CD8-positive, alpha-beta memory T cell (primary cell): Measurements from ENCODE around the gene SORCS3. TPM values are rescaled to one million over a fixed set of nuclear protein-coding genes. Genes with fewer than 3 reads are reported as not detected.

ENCODE experiments used
- CTCF ChIA-PET: fragments of 350-600 bp; sonication (Branson Sonifier 250); formaldehyde crosslinking; loops from one replicate; lab custom pipeline; 2021; ENCODE audit warnings: antibody characterized with exemption; lab: Charles Lee
- POLR2A ChIA-PET: fragments of 350-600 bp; sonication (Branson Sonifier 250); formaldehyde crosslinking; loops from one replicate; lab custom pipeline; 2021; ENCODE audit warnings: antibody characterized with exemption; lab: Charles Lee
- DNase-seq, 5 donors: peaks; one replicate each; pipeline versions ENCODE4 v3.0.0 to v3.0.0-alpha.2; 2020 to 2022; ENCODE audit warnings: mixed read lengths in 1 of 5
- H3K27ac ChIP-seq: one replicate; pipeline ENCODE4 v1.7.0; 2013; ENCODE audit warnings: low read depth, mild to moderate bottlenecking, low read length, moderate library complexity
- H3K27me3 ChIP-seq: 2 replicates; pipeline ENCODE4 v1.7.0; 2013; ENCODE audit warnings: low read length, mild to moderate bottlenecking; ENCODE audit not compliant: insufficient read depth, poor library complexity, severe bottlenecking
- H3K36me3 ChIP-seq: 2 replicates; pipeline ENCODE4 v1.7.0; 2013; ENCODE audit warnings: mild to moderate bottlenecking, low read length, moderate library complexity; ENCODE audit not compliant: insufficient read depth
- H3K4me1 ChIP-seq: 2 replicates; pipeline ENCODE4 v1.7.0; 2013; ENCODE audit warnings: mild to moderate bottlenecking, low read length, moderate library complexity; ENCODE audit not compliant: insufficient read depth
- H3K4me3 ChIP-seq: 2 replicates; pipeline ENCODE4 v1.7.0; 2013; ENCODE audit warnings: mild to moderate bottlenecking, low read length
- H3K9me3 ChIP-seq: 2 replicates; pipeline ENCODE4 v1.7.0; 2013; ENCODE audit warnings: mild to moderate bottlenecking, low read length
- H3K27ac Mint-ChIP-seq, 8 donors: one replicate each; pipeline ENCODE4 v1.8.0; 2020 to 2021; ENCODE audit warnings: mixed read lengths in 8 of 8, mild to moderate bottlenecking in 6 of 8, inconsistent platforms in 3 of 8, moderate library complexity in 3 of 8
- H3K27me3 Mint-ChIP-seq, 2 donors: one replicate each; pipeline ENCODE4 v1.8.0; 2020 to 2021; ENCODE audit warnings: mixed read lengths in 2 of 2, mild to moderate bottlenecking in 1 of 2, moderate library complexity in 1 of 2
- H3K36me3 Mint-ChIP-seq, 3 donors: one replicate each; pipeline ENCODE4 v1.8.0; 2020 to 2021; ENCODE audit warnings: mixed read lengths in 3 of 3, inconsistent platforms in 1 of 3, mild to moderate bottlenecking in 1 of 3
- H3K4me1 Mint-ChIP-seq, 3 donors: one replicate each; pipeline ENCODE4 v1.8.0; 2020 to 2021; ENCODE audit warnings: mixed read lengths in 3 of 3, inconsistent platforms in 1 of 3, mild to moderate bottlenecking in 1 of 3
- H3K4me3 Mint-ChIP-seq, 7 donors: one replicate each; pipeline ENCODE4 v1.8.0; 2020 to 2021; ENCODE audit warnings: mixed read lengths in 7 of 7, mild to moderate bottlenecking in 6 of 7, moderate library complexity in 4 of 7, inconsistent platforms in 2 of 7
- H3K9me3 Mint-ChIP-seq, 5 donors: one replicate each; pipeline ENCODE4 v1.8.0; 2020 to 2022; ENCODE audit warnings: mixed read lengths in 5 of 5, mild to moderate bottlenecking in 3 of 5, moderate library complexity in 2 of 5, inconsistent platforms in 1 of 5
- polyA plus RNA-seq: library from polyadenylated mRNA; unstranded; fragments of 300-500 nt; fragmentation: Illumina TruSeq; gene quantifications from one replicate; pipeline ENCODE4 v1.2.3, GENCODE V29; 2021
- total RNA-seq, 2 experiments: library from RNA; stranded (reverse); gene quantifications; one replicate each; pipeline ENCODE4 v1.2.3, GENCODE V29; 2021

SORCS3 gene
- total and polyA plus RNA-seq, 3 experiments from 2014 or later = not detected

DNA sequence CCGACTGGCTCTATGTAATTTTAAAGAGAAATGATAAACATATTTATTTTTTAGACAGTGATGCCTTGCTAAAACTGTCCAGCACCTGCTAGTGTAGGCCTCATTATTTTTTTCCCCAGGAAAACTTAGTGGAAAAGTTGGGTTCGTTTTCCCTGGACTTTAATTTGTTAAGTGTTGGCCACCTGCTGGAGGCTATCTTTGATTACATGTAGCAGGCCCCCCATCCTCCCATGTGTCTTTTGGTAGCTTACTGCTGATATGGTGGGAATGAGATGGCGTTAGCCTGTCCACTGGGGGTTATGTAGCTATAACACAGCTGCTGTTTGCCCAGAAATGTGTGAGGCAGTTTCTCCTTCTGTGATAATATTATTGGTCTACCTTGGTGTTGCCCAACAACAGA lies 265.0 kb downstream of the SORCS3 start:
- H3K9me3 Mint-ChIP-seq = peaks cover 0 to 2% (median 0%) of the 10 kb centered on the region in 5 donors
- no peak overlapping the region for H3K4me3 Mint-ChIP-seq
- Histone ChIP-seq H3K27me3 (no peaks in the 10 kb centered on the region), H3K4me1 (no peaks in the 10 kb centered on the region), H3K27ac (no peak overlapping the region), H3K36me3 (no peaks in the 10 kb centered on the region), H3K4me3 (no peak overlapping the region), H3K9me3 (no peaks in the 10 kb centered on the region)
- no peak for DNase-seq
- no peaks in the 10 kb centered on the region for H3K27me3 Mint-ChIP-seq
- no peaks in the 10 kb centered on the region for H3K4me1 Mint-ChIP-seq
- no peak overlapping the region for H3K27ac Mint-ChIP-seq
- POLR2A ChIA-PET = no interaction called here
- no peaks in the 10 kb centered on the region for H3K36me3 Mint-ChIP-seq
- CTCF ChIA-PET = no interaction called here

DNA sequence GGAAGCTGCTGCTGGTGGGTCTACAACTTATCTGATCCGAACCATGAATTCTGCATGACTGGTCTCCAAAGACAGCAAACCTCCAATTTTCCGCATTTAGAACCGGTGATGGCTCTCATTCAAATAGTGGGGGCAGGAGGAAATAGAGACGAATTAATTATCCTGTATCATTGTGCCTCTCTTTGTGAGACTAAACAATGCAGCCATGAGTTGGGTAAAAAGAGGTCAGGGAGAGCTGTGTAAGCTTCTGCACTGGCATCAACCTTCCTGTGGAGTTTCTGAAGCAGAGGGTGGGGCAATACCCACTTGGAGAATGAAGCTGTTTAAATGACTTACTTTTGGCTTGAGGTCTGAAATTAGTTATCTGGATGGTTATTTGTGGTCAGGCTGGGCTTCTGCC lies 266.4 kb downstream of the SORCS3 start:
- DNase-seq = no peak
- H3K4me3 Mint-ChIP-seq = no peak overlapping the region
- CTCF ChIA-PET = no interaction called here
- no peak overlapping the region for H3K27ac ChIP-seq
- POLR2A ChIA-PET = no interaction called here
- no peaks in the 10 kb centered on the region for H3K4me1 Mint-ChIP-seq
- H3K4me3 ChIP-seq = no peak overlapping the region
- H3K4me1 ChIP-seq = no peaks in the 10 kb centered on the region
- no peaks in the 10 kb centered on the region for H3K27me3 ChIP-seq
- no peaks in the 10 kb centered on the region for H3K9me3 ChIP-seq
- no peaks in the 10 kb centered on the region for H3K36me3 Mint-ChIP-seq
- H3K27me3 Mint-ChIP-seq = peaks cover 0 to under 1% of the 10 kb centered on the region in 2 donors
- H3K9me3 Mint-ChIP-seq = peaks cover 0 to 2% (median 0%) of the 10 kb centered on the region in 5 donors
- H3K27ac Mint-ChIP-seq = no peak overlapping the region
- no peaks in the 10 kb centered on the region for H3K36me3 ChIP-seq

DNA sequence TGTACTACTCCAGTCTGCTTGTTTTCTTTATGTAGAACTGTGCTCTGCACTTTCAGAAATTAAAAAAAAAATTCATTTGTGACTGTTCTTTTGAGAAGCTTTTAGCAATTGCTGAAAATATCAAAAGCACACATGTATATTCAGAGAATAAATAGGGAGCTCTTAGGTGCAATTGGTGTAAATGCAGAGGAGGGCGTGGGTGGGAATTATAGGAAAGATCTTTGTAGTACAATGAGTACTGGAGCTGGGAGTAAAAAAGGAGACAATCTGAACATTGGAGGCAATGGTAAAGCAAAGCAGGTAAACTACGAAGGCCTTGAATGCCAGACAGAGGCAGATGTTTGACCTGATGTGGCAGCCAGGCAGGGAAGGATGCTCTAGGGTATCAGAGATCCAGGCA lies 267.5 kb downstream of the SORCS3 start:
- Histone ChIP-seq H3K27ac (no peak overlapping the region), H3K4me3 (no peak overlapping the region), H3K36me3 (no peaks in the 10 kb centered on the region), H3K4me1 (no peaks in the 10 kb centered on the region), H3K27me3 (no peaks in the 10 kb centered on the region), H3K9me3 (no peaks in the 10 kb centered on the region)
- Mint-ChIP-seq H3K9me3 (peaks cover 0 to 2% (median 0%) of the 10 kb centered on the region in 5 donors), H3K27me3 (peaks cover 0 to 3% of the 10 kb centered on the region in 2 donors), H3K36me3 (no peaks in the 10 kb centered on the region), H3K27ac (no peak overlapping the region), H3K4me3 (no peak overlapping the region), H3K4me1 (no peaks in the 10 kb centered on the region)
- ChIA-PET CTCF (interaction anchor here (1.0 kb wide), 1 partner anchor 15 kb away, joined by 3 read pairs; no protein-coding TSS in a partner anchor), POLR2A (no interaction called here)
- DNase-seq = no peak

DNA sequence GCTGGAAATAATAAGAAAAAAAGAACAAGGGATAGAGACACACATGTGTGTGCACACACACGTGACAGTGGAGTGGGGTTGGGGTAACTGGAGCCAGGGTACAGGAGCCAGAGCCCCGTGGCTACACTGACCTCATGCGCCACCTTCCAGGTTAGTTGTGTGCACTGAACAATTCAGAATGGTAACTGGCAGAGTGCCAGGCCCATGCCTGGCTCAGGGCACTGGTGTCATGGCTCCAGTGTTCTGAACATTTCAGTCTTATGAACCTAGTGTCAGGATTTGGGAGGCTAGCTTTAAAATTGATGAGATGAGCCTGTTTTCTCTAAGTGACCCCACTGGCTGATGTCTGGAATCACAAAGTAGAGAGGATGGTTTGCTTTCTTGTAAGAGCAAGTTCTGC lies 269.6 kb downstream of the SORCS3 start:
- H3K4me3 ChIP-seq = no peak overlapping the region
- H3K4me1 Mint-ChIP-seq = no peaks in the 10 kb centered on the region
- no peak for DNase-seq
- H3K4me3 Mint-ChIP-seq = no peak overlapping the region
- H3K9me3 ChIP-seq = no peaks in the 10 kb centered on the region
- no peaks in the 10 kb centered on the region for H3K27me3 ChIP-seq
- peaks cover 0 to 4% (median 0%) of the 10 kb centered on the region in 5 donors for H3K9me3 Mint-ChIP-seq
- peaks cover 0 to 4% of the 10 kb centered on the region in 2 donors for H3K27me3 Mint-ChIP-seq
- POLR2A ChIA-PET = no interaction called here
- CTCF ChIA-PET = no interaction called here
- H3K27ac Mint-ChIP-seq = no peak overlapping the region
- H3K4me1 ChIP-seq = no peaks in the 10 kb centered on the region
- no peaks in the 10 kb centered on the region for H3K36me3 ChIP-seq
- H3K27ac ChIP-seq = no peak overlapping the region
- no peaks in the 10 kb centered on the region for H3K36me3 Mint-ChIP-seq

DNA sequence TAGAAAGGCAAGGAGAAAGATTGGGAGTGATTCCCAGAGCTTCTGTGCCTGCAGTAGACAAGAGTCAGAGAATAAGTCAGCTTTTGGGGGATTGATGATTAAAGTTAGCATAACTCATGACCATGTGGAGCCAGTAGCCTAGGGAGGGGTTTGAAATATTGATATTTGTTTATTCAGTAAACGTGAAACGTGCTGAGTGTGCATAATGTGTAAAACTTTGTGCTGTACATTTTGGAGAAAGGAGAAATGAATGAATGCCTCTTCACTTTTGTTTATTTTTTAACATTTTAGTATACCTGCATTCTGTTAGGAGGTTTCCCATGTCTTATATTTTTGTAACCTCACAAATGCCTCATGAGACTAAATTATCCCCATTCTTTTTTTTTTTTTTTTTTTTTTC lies 272.3 kb downstream of the SORCS3 start:
- no peak overlapping the region for H3K27ac ChIP-seq
- no peaks in the 10 kb centered on the region for H3K36me3 ChIP-seq
- Mint-ChIP-seq H3K4me3 (no peak overlapping the region), H3K4me1 (no peaks in the 10 kb centered on the region), H3K27ac (no peak overlapping the region), H3K36me3 (no peaks in the 10 kb centered on the region), H3K27me3 (peaks cover 0 to 4% of the 10 kb centered on the region in 2 donors), H3K9me3 (peaks cover 0 to 4% (median 0%) of the 10 kb centered on the region in 5 donors)
- no peak for DNase-seq
- ChIA-PET CTCF (no interaction called here), POLR2A (no interaction called here)
- no peaks in the 10 kb centered on the region for H3K27me3 ChIP-seq
- no peaks in the 10 kb centered on the region for H3K4me1 ChIP-seq
- H3K9me3 ChIP-seq = no peaks in the 10 kb centered on the region
- no peak overlapping the region for H3K4me3 ChIP-seq

DNA sequence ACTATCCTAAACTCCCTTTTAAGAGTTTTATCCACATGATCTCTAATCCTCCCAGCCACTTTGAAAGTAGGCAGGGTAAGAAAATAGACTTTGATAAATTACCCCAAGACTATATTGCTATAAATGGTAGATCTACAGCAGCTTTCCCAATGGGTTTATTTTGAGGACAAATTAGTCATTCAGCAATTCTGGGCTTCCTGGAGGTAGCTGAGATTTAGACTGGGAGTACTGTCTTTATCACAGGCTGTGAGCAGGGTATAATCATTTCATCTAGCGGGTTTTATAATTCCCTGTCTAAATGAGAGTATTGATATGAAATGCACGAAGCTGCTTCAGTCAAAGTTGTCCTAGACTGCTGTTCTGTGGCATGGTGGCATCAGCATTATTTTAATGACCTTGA lies 279.4 kb downstream of the SORCS3 start:
- DNase-seq = no peak
- Histone ChIP-seq H3K9me3 (no peaks in the 10 kb centered on the region), H3K27me3 (no peaks in the 10 kb centered on the region), H3K4me3 (no peak overlapping the region), H3K27ac (no peak overlapping the region), H3K36me3 (no peaks in the 10 kb centered on the region), H3K4me1 (no peaks in the 10 kb centered on the region)
- Mint-ChIP-seq H3K27me3 (peaks cover 0 to 6% of the 10 kb centered on the region in 2 donors), H3K36me3 (no peaks in the 10 kb centered on the region), H3K4me1 (no peaks in the 10 kb centered on the region), H3K4me3 (no peak overlapping the region), H3K9me3 (peaks cover 0 to 2% (median 0%) of the 10 kb centered on the region in 5 donors), H3K27ac (no peak overlapping the region)
- ChIA-PET POLR2A (no interaction called here), CTCF (no interaction called here)

DNA sequence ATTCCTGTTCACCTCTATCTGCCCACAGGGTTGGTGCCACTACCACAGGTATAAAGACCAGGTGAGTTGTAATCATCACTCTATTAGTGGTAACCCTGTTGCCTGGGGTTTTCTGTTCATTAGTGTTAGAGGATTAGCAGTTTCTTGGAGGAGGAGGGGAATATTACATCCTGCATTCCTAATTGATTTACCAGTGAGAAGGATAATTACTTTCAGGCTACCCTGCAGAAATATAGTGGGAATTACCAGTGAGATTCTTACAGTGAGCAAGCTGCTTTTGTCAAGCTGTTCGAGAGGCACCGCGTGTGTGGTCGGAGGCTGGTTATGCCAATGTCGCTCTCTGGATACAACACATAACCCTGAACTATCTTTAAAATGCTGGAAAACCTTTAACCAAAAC lies 280.7 kb downstream of the SORCS3 start:
- Histone ChIP-seq H3K27me3 (no peaks in the 10 kb centered on the region), H3K9me3 (no peaks in the 10 kb centered on the region), H3K4me1 (no peaks in the 10 kb centered on the region), H3K27ac (no peak overlapping the region), H3K36me3 (no peaks in the 10 kb centered on the region), H3K4me3 (no peak overlapping the region)
- H3K4me1 Mint-ChIP-seq = no peaks in the 10 kb centered on the region
- H3K9me3 Mint-ChIP-seq = peaks cover 0 to 2% (median 0%) of the 10 kb centered on the region in 5 donors
- H3K36me3 Mint-ChIP-seq = no peaks in the 10 kb centered on the region
- no peak overlapping the region for H3K27ac Mint-ChIP-seq
- peaks cover 0 to 6% of the 10 kb centered on the region in 2 donors for H3K27me3 Mint-ChIP-seq
- no peak for DNase-seq
- no peak overlapping the region for H3K4me3 Mint-ChIP-seq
- ChIA-PET POLR2A (no interaction called here), CTCF (no interaction called here)

DNA sequence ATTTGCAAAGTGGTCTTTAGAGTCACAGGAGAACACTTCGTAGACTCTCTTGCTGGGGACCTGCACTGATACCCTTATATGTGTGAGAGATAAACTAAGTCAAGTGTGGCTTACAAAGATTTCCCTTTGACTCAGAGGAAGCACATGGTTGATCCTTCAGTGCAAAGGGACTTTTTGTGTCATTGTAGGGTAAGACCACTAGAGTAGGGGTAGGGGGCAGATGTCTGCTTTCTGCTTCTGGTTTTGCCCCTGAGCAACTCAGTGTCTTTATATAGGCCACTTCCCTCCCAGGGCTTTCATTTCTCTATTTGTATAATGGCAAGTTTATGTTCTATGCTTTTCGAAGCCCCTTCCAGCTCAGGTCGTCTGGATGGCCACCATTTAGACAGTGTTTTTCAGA lies 281.7 kb downstream of the SORCS3 start:
- Mint-ChIP-seq H3K36me3 (no peaks in the 10 kb centered on the region), H3K27me3 (peaks cover 0 to 6% of the 10 kb centered on the region in 2 donors), H3K27ac (no peak overlapping the region), H3K4me1 (no peaks in the 10 kb centered on the region), H3K9me3 (peaks cover 0 to 2% (median 0%) of the 10 kb centered on the region in 5 donors), H3K4me3 (no peak overlapping the region)
- Histone ChIP-seq H3K9me3 (no peaks in the 10 kb centered on the region), H3K4me3 (no peak overlapping the region), H3K36me3 (no peaks in the 10 kb centered on the region), H3K27me3 (no peaks in the 10 kb centered on the region), H3K4me1 (no peaks in the 10 kb centered on the region), H3K27ac (no peak overlapping the region)
- ChIA-PET CTCF (no interaction called here), POLR2A (no interaction called here)
- DNase-seq = no peak

DNA sequence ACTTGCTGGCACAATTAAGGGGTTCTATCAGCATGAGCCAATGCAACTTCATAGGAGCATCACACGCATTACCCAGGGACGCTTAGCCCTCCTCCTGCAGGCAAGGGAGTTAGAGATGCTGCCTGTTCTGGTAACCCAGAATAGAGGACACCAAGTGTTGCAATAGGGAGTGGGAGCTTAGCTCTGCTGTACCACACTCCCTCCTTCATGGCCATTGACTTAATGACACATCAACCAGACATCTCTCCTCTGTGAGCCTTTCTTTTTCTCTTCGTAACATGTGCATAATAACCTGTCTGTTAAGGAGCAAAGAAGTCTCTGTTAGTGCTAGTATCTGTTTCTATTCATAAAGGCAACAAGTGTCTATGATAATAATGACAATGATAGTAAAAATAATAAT lies 282.4 kb downstream of the SORCS3 start:
- Mint-ChIP-seq H3K9me3 (peaks cover 0 to 4% (median 0%) of the 10 kb centered on the region in 5 donors), H3K27me3 (peaks cover 0 to 6% of the 10 kb centered on the region in 2 donors), H3K27ac (no peak overlapping the region), H3K36me3 (no peaks in the 10 kb centered on the region), H3K4me3 (no peak overlapping the region), H3K4me1 (no peaks in the 10 kb centered on the region)
- Histone ChIP-seq H3K27ac (no peak overlapping the region), H3K36me3 (no peaks in the 10 kb centered on the region), H3K9me3 (no peaks in the 10 kb centered on the region), H3K4me1 (no peaks in the 10 kb centered on the region), H3K4me3 (no peak overlapping the region), H3K27me3 (no peaks in the 10 kb centered on the region)
- ChIA-PET POLR2A (no interaction called here), CTCF (no interaction called here)
- DNase-seq = no peak
